ENCODE results near the gene CDK8.

DNA sequence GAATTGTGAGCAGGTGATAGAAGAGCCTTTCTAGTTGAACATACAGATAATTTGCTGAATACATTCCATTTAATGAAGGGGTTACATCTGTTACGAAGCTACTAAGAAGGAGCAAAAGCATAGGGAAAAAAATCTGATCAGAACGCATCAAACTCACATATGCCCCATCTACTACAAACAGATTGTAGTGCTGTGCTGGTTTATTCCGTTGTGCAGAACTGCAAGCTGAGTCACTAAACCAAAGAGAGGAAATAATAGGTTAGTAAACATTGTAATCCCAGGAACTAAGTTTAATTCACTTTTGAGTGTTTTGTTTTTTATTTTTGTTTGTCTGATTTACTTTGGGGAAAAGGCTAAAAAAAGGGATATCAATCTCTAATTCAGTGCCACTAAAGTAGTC, 136.3 kb downstream of the CDK8 start:
- TF ChIP-seq, protein P1, sequence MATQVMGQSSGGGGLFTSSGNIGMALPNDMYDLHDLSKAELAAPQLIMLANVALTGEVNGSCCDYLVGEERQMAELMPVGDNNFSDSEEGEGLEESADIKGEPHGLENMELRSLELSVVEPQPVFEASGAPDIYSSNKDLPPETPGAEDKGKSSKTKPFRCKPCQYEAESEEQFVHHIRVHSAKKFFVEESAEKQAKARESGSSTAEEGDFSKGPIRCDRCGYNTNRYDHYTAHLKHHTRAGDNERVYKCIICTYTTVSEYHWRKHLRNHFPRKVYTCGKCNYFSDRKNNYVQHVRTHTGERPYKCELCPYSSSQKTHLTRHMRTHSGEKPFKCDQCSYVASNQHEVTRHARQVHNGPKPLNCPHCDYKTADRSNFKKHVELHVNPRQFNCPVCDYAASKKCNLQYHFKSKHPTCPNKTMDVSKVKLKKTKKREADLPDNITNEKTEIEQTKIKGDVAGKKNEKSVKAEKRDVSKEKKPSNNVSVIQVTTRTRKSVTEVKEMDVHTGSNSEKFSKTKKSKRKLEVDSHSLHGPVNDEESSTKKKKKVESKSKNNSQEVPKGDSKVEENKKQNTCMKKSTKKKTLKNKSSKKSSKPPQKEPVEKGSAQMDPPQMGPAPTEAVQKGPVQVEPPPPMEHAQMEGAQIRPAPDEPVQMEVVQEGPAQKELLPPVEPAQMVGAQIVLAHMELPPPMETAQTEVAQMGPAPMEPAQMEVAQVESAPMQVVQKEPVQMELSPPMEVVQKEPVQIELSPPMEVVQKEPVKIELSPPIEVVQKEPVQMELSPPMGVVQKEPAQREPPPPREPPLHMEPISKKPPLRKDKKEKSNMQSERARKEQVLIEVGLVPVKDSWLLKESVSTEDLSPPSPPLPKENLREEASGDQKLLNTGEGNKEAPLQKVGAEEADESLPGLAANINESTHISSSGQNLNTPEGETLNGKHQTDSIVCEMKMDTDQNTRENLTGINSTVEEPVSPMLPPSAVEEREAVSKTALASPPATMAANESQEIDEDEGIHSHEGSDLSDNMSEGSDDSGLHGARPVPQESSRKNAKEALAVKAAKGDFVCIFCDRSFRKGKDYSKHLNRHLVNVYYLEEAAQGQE (IDR thresholded peaks at IDR 0.05; ENCODE audit: insufficient read depth in 1 of 2, low read depth in 2 of 2, low read length in 2 of 2) = no peak
- TF ChIP-seq TAF1 (IDR thresholded peaks at IDR 0.05; ENCODE audit: borderline replicate concordance, insufficient read depth, low read length) (no peak), POLR2AphosphoS5 (IDR thresholded peaks at IDR 0.05; ENCODE audit: low read depth, low read length) (no peak)
